PC-9 (cell line): ENCODE measurements around the gene NFKB1. TPM values are rescaled to one million over a fixed set of nuclear protein-coding genes. Genes with fewer than 3 reads are reported as not detected.

Experiments
- BruUV-seq: library from RNA; stranded (reverse); fragments of 400-500 nt; replicated peaks from 2 replicates; lab custom pipeline; 2021; lab: Mats Ljungman, UMichigan
- CTCF ChIA-PET: fragments of 300-600 bp; sonication (Branson Sonifier 250); formaldehyde crosslinking; loops from one replicate; lab custom pipeline; 2022; ENCODE audit warnings: antibody characterized with exemption; lab: Charles Lee
- POLR2A ChIA-PET: fragments of 300-600 bp; sonication (Branson Sonifier 250); formaldehyde crosslinking; loops from one replicate; lab custom pipeline; 2022; ENCODE audit warnings: antibody characterized with exemption; ENCODE audit not compliant: unreplicated experiment; lab: Charles Lee
- DNase-seq, 2 experiments: peaks; one replicate each; pipeline versions ENCODE4 v3.0.0 to v3.0.0-alpha.2; 2015 to 2022; ENCODE audit warnings: mixed read lengths in 1 of 2
- H2AFZ ChIP-seq: fragments of 200-600 bp; sonication (generic); 2 replicates; pipeline ENCODE4 v1.8.1; 2017; ENCODE audit warnings: antibody characterized with exemption
- H3F3A ChIP-seq: fragments of 200-600 bp; sonication (generic); 2 replicates; pipeline ENCODE4 v1.8.1; 2017; ENCODE audit warnings: antibody characterized with exemption, mild to moderate bottlenecking, low read depth; ENCODE audit not compliant: insufficient read depth
- H3K27ac ChIP-seq: fragments of 200-600 bp; sonication (generic); 2 replicates; pipeline ENCODE4 v1.6.1; 2016; ENCODE audit warnings: mixed run types
- H3K27me3 ChIP-seq: fragments of 200-600 bp; sonication (generic); 2 replicates; pipeline ENCODE4 v1.6.1; 2016; ENCODE audit warnings: low read depth, mixed run types; ENCODE audit not compliant: insufficient read depth
- H3K36me3 ChIP-seq: fragments of 200-600 bp; sonication (generic); 2 replicates; pipeline ENCODE4 v1.6.1; 2016; ENCODE audit warnings: low read depth, mixed run types
- H3K4me1 ChIP-seq: fragments of 200-600 bp; sonication (generic); replicated peaks from 2 replicates; pipeline ENCODE4 v1.6.1; 2016; ENCODE audit warnings: mixed run types; ENCODE audit not compliant: insufficient read depth
- H3K4me2 ChIP-seq: fragments of 200-600 bp; sonication (generic); 2 replicates; pipeline ENCODE4 v1.6.1; 2017; ENCODE audit warnings: mixed run types
- H3K4me3 ChIP-seq: fragments of 200-600 bp; sonication (generic); 2 replicates; pipeline ENCODE4 v1.6.1; 2016; ENCODE audit warnings: mixed run types
- H3K79me2 ChIP-seq: fragments of 200-600 bp; sonication (generic); 2 replicates; pipeline ENCODE4 v1.6.1; 2017; ENCODE audit warnings: low read depth, mixed run types
- H3K9me2 ChIP-seq: fragments of 200-600 bp; sonication (generic); 2 replicates; pipeline ENCODE4 v1.8.1; 2017; ENCODE audit warnings: mild to moderate bottlenecking; ENCODE audit not compliant: insufficient read depth
- H3K9me3 ChIP-seq: fragments of 200-600 bp; sonication (generic); 2 replicates; pipeline ENCODE4 v1.8.1; 2016; ENCODE audit warnings: low read depth; ENCODE audit not compliant: insufficient read depth
- H4K20me1 ChIP-seq: fragments of 200-600 bp; sonication (generic); 2 replicates; pipeline ENCODE4 v1.8.1; 2017; ENCODE audit not compliant: insufficient read depth
- CTCF ChIP-seq: fragments of 200-600 bp; sonication (generic); conservative IDR thresholded peaks from 2 replicates; pipeline ENCODE4 v1.6.1; 2017; ENCODE audit warnings: mixed run types, antibody characterized with exemption, mild to moderate bottlenecking, moderate library complexity
- EZH2 ChIP-seq: fragments of 200-600 bp; sonication (generic); IDR thresholded peaks from 2 replicates; pipeline ENCODE4 v1.8.0; 2017; ENCODE audit warnings: antibody characterized with exemption, low read depth
- intact Hi-C: fragments of 100-400 bp; cut with micrococcal nuclease; formaldehyde crosslinking; loops from one replicate; pipeline ENCODE4 v1.10.0; 2022; ENCODE audit not compliant: unreplicated experiment
- total RNA-seq: library from RNA; stranded (reverse); gene quantifications from 2 replicates; pipeline ENCODE4 v1.2.3, GENCODE V29; 2021

The NFKB1 gene
- total RNA-seq, 1 experiment from 2014 or later, result 11.6 TPM

DNA sequence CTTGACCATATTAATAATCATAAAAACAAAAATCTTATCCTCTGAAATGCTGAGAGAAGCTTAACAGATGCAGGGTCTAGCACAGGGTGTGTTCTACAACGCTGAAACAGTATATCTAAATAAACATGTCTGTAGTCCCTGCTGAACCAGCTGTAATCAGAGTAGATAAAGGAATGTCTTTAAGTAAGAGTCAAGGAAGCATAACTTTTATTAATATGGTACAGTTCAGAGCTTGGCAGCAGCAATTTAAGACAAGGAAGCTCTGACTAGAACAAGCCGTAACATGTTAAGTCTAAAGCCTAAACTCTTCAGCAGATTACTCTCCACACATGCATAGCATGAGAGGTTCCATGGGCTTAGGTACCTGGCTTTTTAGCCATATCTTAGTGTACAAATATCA, 36.1 kb downstream of the NFKB1 start:
- H3K79me2 ChIP-seq, result no peaks in the 10 kb centered on the region
- H3K36me3 ChIP-seq, result no peaks in the 10 kb centered on the region
- ChIA-PET POLR2A (no interaction called here), CTCF (interaction anchor here (0.5 kb wide), 1 partner anchor 17 kb away, joined by 4 read pairs; no protein-coding TSS in a partner anchor)
- DNase-seq, result no peak
- no peak overlapping the region for H3K27ac ChIP-seq
- no peaks in the 10 kb centered on the region for H3K27me3 ChIP-seq
- no peaks in the 10 kb centered on the region for H3K9me2 ChIP-seq
- no peak overlapping the region for H3K4me2 ChIP-seq
- intact Hi-C loops, result no loop called here
- no peak overlapping the region for H3K4me3 ChIP-seq
- H3K9me3 ChIP-seq, result no peaks in the 10 kb centered on the region
- H3K4me1 ChIP-seq, result no peaks in the 10 kb centered on the region
- no TSS peak for BruUV-seq
- TF ChIP-seq EZH2 (no peak), CTCF (no peak)
- H3F3A ChIP-seq, result no peaks in the 10 kb centered on the region
- H4K20me1 ChIP-seq, result no peaks in the 10 kb centered on the region
- no peak overlapping the region for H2AFZ ChIP-seq

DNA sequence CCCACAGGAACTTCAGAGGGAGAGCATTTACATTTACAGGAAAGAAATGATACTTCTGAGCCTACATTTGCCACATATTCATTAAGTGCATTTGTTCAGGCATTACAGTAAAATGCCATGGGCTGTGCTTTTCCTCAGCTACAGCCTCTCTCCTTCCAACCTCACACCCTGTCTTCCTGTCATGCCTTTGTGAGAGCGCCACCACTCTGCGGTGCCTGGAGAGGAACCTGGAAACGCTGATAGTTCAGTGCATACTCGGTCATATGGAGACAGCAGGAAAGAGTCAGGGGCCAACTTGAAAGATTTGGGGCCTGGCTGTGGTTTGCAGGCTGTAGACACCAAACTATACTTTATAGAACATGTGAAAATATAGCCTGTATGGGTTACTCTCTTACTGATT, 40.5 kb downstream of the NFKB1 start:
- no peak for DNase-seq
- ChIA-PET POLR2A (no interaction called here), CTCF (no interaction called here)

DNA sequence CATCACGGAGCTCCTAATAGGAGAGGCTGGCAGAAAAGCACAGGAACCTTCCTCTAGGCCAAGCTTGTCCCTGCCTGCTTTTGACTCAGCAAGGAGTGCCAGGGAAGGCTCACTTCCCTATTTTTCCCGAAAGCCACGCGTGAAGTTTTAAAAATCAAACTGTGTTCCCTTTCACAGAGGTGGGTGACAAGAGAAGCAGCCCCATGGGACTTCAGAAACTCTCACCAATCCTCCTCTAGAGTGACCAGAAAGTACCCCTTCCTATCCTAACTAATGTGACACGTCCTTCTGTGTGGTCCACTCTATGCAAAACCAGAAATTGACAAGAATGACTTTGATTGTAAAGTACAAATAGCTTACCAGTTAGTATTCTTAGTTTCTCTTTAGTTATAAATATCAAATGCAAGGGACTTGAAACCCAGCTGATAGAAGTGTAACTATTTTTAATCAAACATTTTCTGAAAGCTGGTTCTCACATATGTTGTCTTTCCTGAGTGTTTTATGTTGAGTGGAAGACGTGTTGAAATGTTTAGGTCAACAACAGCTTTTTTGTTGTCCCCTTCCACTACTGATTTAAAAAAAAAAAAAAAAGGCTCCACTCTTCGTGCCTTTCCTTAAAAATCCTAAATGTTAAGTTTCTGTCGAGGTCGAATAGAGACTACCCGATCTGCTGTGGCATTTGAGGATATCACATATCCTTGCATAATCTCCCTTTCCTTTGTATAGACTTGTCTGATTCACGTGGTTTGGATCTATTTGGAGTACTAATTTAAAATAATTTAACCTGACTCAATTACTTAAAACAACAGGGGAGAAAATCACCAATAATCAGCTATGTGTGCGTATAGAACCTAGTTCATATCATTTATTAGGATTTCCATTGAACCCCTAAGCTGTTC, 42.1 kb downstream of the NFKB1 start:
- Histone ChIP-seq H3K36me3 (no peaks in the 10 kb centered on the region), H3K4me1 (no peaks in the 10 kb centered on the region), H3K9me3 (no peaks in the 10 kb centered on the region), H3K9me2 (no peaks in the 10 kb centered on the region), H4K20me1 (no peaks in the 10 kb centered on the region), H3K27me3 (no peaks in the 10 kb centered on the region), H2AFZ (no peak overlapping the region), H3K4me3 (no peak overlapping the region), H3F3A (no peaks in the 10 kb centered on the region), H3K4me2 (no peak overlapping the region), H3K27ac (no peak overlapping the region), H3K79me2 (no peaks in the 10 kb centered on the region)
- intact Hi-C loops, result no loop called here
- ChIA-PET POLR2A (no interaction called here), CTCF (no interaction called here)
- no TSS peak for BruUV-seq
- no peak for TF ChIP-seq EZH2
- no peak for DNase-seq

More for the DNA sequence above, 40.5 kb downstream of the NFKB1 start:
- H4K20me1 ChIP-seq, result no peaks in the 10 kb centered on the region
- no peak overlapping the region for H3K27ac ChIP-seq
- H3K4me1 ChIP-seq, result no peaks in the 10 kb centered on the region
- no peaks in the 10 kb centered on the region for H3K36me3 ChIP-seq
- no peaks in the 10 kb centered on the region for H3F3A ChIP-seq
- TF ChIP-seq CTCF (no peak), EZH2 (no peak)
- no peaks in the 10 kb centered on the region for H3K27me3 ChIP-seq
- no peaks in the 10 kb centered on the region for H3K79me2 ChIP-seq
- intact Hi-C loops, result no loop called here
- no peak overlapping the region for H3K4me2 ChIP-seq
- H2AFZ ChIP-seq, result no peak overlapping the region
- no peaks in the 10 kb centered on the region for H3K9me3 ChIP-seq
- H3K4me3 ChIP-seq, result no peak overlapping the region
- no TSS peak for BruUV-seq
- H3K9me2 ChIP-seq, result no peaks in the 10 kb centered on the region
